Right kidney (tissue), 1 donor: Measurements from ENCODE around the gene LCP1.

Source experiments
- DNase-seq: peaks from one replicate; pipeline ENCODE4 v3.0.0-alpha.2; 2016

The LCP1 gene

GRCh38 chr13:46158222-46158621, 23.8 kb downstream of the LCP1 start:
- no peak for DNase-seq

- no peak for DNase-seq
These were observed 27.7 kb downstream of the LCP1 start for GRCh38 chr13:46154136-46154801.

GRCh38 chr13:46152627-46153328, 29.2 kb downstream of the LCP1 start:
- no peak for DNase-seq

- no peak for DNase-seq
These were observed 31.8 kb downstream of the LCP1 start for GRCh38 chr13:46150134-46150693.

- DNase-seq: no peak
These were observed 32.5 kb downstream of the LCP1 start for GRCh38 chr13:46149272-46150133.

GRCh38 chr13:46146898-46147297, 35.1 kb downstream of the LCP1 start:
- DNase-seq: no peak

GRCh38 chr13:46145950-46146349, 36.0 kb downstream of the LCP1 start:
- DNase-seq: no peak

- no peak for DNase-seq
These were observed 36.8 kb downstream of the LCP1 start for GRCh38 chr13:46145135-46145534.

GRCh38 chr13:46143184-46143701, 38.7 kb downstream of the LCP1 start:
- no peak for DNase-seq

GRCh38 chr13:46142776-46143175, 39.2 kb downstream of the LCP1 start:
- DNase-seq: no peak

- DNase-seq: no peak
These were observed 41.9 kb downstream of the LCP1 start for GRCh38 chr13:46140044-46140443.

GRCh38 chr13:46137627-46138317, 44.2 kb downstream of the LCP1 start:
- DNase-seq: no peak

GRCh38 chr13:46136688-46137087, 45.3 kb downstream of the LCP1 start:
- DNase-seq: no peak

- peak; percentile 35 for DNase-seq
These were observed 46.9 kb downstream of the LCP1 start for GRCh38 chr13:46134961-46135522.

- DNase-seq: no peak
These were observed 47.5 kb downstream of the LCP1 start for GRCh38 chr13:46134494-46134893.

GRCh38 chr13:46132109-46132508, 49.9 kb downstream of the LCP1 start:
- no peak for DNase-seq

GRCh38 chr13:46131705-46132104, 50.3 kb downstream of the LCP1 start:
- DNase-seq: no peak

- no peak for DNase-seq
These were observed 51.9 kb downstream of the LCP1 start for GRCh38 chr13:46129955-46130618.

- no peak for DNase-seq
These were observed 52.9 kb downstream of the LCP1 start for GRCh38 chr13:46129124-46129523.

GRCh38 chr13:46127358-46128023, 54.5 kb downstream of the LCP1 start:
- no peak for DNase-seq
